RKO (cell line): Measurements from ENCODE around the gene ANK3.

Experiments
- DNase-seq: peaks from one replicate; pipeline ENCODE4 v3.0.0-alpha.2; 2016; ENCODE audit warnings: low spot score

ANK3 gene

GRCh38 chr10:60343254-60343653 lies 46.4 kb downstream of the ANK3 start:
- DNase-seq: no peak

- no peak for DNase-seq
Observed at GRCh38 chr10:60341969-60342368, 47.7 kb downstream of the ANK3 start.

GRCh38 chr10:60340973-60341372 lies 48.7 kb downstream of the ANK3 start:
- no peak for DNase-seq

- DNase-seq: no peak
Observed at GRCh38 chr10:60339757-60340156, 49.9 kb downstream of the ANK3 start.

- DNase-seq: no peak
Observed at GRCh38 chr10:60338786-60339185, 50.9 kb downstream of the ANK3 start.

- no peak for DNase-seq
Observed at GRCh38 chr10:60338002-60338564, 51.6 kb downstream of the ANK3 start.

- no peak for DNase-seq
Observed at GRCh38 chr10:60336901-60337630, 52.6 kb downstream of the ANK3 start.

- peak; percentile 36 for DNase-seq
Observed at GRCh38 chr10:60335708-60336107, 54.0 kb downstream of the ANK3 start.

- DNase-seq: no peak
Observed at GRCh38 chr10:60334991-60335390, 54.7 kb downstream of the ANK3 start.

- no peak for DNase-seq
Observed at GRCh38 chr10:60332371-60332770, 57.3 kb downstream of the ANK3 start.

GRCh38 chr10:60331886-60332285 lies 57.8 kb downstream of the ANK3 start:
- no peak for DNase-seq

- no peak for DNase-seq
Observed at GRCh38 chr10:60323162-60323561, 66.5 kb downstream of the ANK3 start.

GRCh38 chr10:60320666-60321065 lies 69.0 kb downstream of the ANK3 start:
- no peak for DNase-seq

GRCh38 chr10:60316029-60316428 lies 73.6 kb downstream of the ANK3 start:
- no peak for DNase-seq

- DNase-seq: no peak
Observed at GRCh38 chr10:60315311-60315710, 74.4 kb downstream of the ANK3 start.

GRCh38 chr10:60314069-60314940 lies 75.4 kb downstream of the ANK3 start:
- peak; percentile 78 for DNase-seq

GRCh38 chr10:60313589-60313952 lies 76.1 kb downstream of the ANK3 start:
- no peak for DNase-seq

GRCh38 chr10:60312818-60313588 lies 76.7 kb downstream of the ANK3 start:
- DNase-seq: peak; percentile 26

GRCh38 chr10:60311821-60312220 lies 77.9 kb downstream of the ANK3 start:
- DNase-seq: no peak

GRCh38 chr10:60310740-60311139 lies 78.9 kb downstream of the ANK3 start:
- no peak for DNase-seq

- DNase-seq: no peak
Observed at GRCh38 chr10:60309891-60310290, 79.8 kb downstream of the ANK3 start.

- DNase-seq: no peak
Observed at GRCh38 chr10:60309371-60309770, 80.3 kb downstream of the ANK3 start.
